GM19467 (cell line): Measurements from ENCODE around the gene PPARD.
"Not testable (repeated sequence)": the region's sequence is repeated elsewhere in the genome, so short reads cannot be mapped to it uniquely, and the experiment has no call there.

Source experiments
- ATAC-seq: cut with Tn5 transposase; IDR thresholded peaks from one replicate; pipeline ENCODE4 v1.9.1; 2021; ENCODE audit warnings: mild to moderate bottlenecking, moderate library complexity; ENCODE audit not compliant: unreplicated experiment

Gene PPARD

DNA sequence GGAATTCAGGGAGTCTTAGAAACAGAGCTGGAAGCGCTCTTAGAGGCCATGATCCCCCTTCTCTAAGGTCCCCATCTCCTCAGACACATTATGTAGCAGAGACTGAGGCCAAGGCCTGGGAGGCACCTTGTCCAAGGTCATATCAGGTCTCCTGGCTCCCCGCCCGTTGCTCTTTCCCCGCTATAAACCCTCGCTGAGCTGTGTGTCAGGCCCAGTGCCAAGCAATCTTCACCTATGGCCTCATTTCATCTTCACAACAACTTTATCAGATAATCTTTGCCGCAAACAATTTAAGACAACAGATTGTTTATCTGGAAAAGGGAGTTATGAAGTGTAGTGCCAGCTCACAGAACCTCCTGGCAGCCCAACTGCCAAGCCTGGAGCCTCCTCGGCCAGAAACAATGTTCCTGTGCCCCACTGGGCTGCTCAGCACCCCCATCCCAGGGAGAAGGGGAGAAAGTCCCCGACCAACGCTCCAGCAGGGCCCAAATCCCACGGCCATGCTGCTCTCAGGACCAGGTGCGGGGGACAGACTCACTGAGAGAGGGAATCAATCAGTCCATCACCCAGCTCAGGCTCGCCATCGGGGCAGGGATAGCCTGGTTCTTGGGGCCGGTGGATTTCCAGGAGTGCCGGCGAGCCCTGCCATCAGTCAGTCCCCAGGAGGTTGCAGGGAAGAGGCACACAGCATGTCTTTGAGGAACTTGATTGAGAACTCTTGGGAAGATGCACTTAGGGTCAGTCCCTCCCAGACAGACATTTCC is 92.9 kb downstream of the PPARD start:
- no peak for ATAC-seq

DNA sequence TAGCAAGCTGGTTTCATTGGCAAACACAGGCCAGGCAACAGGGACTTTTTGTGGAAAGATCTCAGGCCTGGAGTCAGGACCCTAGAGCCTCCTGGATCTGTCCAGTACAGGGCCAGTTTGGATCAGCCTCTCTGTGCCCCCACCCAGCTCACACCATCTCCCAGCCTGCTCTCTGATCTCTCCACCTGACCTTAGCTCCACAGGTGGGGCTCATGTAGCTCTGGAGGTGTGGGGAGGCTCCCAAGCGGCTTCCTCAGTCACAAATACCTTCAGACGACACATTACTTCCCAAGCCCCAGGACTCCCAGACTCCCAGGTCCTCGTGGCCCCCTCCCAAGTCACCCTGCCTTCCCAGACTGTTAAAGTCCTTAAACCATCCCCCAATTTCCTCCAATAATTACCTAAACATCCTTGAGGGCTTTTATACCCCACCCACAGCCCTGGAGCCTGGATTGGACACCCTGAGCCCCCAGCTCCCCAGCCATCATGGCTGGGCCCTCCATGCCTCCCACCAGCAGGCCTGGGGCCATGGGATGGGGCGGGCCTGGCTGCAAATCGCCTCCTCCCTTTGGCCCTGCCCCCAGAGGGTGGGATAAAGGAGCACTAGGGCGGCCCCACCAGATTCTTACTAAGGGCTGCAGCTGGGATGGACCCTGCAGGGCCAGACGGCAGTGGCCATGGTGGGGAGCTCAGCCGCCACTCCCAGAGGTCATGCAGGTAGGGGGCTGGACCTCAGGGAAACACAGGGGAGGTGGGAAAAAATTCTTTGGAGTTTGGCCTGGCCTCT is 93.9 kb downstream of the PPARD start:
- ATAC-seq, result no peak

DNA sequence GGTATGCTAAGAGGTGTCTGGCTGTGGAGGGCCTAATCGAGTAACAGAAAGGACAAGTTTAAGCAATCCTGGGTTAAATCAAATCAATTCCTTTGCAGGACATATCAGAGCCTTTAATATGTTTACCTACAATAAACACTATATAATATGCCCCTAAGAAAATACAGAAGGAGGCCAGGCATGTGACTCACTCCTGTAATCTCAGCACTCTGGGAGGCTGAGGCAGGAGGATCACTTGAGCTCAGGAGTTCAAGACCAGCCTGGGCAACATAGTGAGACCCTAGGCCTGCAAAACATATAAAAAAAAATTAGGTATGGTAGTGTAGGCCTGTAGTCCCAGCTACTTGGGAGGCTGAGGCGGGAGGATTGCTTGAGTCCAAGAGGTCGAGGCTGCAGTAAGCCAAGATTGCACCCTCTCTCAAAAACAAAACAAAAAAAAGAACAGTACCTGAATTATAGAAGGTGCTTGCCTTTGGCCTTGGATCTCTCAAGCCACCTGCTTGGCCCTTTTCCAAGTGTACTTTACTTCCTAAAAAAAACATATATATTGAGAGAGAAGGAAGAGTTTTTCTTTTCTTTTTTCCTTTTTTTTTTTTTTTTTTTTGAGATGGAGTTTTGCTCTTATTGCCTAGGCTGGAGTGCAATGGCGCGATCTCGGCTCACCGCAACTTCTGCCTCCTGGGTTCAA is 96.2 kb downstream of the PPARD start:
- not testable (repeated sequence) for ATAC-seq

DNA sequence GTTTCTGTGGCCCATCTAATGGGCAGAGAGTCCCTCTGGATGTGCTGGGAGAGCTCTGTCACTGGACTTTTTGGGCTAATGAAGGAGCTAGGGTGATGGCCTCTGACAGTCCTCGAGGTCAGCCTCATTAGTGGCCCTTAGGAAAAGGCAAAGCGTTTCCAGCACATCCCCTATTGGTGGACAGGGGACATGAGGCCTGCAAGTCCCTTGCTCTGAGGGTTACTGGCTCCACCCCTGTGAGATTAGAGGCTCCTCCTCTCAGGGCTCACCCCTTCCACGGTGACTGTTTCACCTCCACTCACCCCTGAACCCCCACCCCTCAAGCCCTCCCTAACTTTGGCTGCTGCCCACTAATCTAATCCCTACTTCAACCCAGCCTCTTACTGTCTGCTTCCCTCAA is 97.0 kb downstream of the PPARD start:
- no peak for ATAC-seq

DNA sequence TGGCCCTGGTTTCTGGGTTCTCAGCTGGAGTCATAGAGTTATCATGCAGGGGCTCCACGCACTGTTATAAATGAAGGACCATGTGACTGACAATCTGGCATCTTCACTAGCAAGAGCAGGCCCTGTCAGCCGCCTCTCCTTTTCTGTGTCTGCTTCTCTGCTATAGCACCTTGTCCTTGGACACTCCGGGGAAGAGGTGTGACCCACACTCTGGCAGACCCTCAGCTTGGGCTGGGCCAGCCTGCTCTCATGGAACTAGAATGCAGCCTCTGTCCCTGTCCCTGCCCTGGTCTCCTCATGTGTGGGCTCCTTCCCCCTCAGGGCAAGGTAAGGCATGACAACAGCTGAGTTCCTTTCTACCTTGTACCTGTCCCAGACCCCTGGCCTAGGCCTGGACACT is 98.8 kb downstream of the PPARD start:
- ATAC-seq, result no peak

DNA sequence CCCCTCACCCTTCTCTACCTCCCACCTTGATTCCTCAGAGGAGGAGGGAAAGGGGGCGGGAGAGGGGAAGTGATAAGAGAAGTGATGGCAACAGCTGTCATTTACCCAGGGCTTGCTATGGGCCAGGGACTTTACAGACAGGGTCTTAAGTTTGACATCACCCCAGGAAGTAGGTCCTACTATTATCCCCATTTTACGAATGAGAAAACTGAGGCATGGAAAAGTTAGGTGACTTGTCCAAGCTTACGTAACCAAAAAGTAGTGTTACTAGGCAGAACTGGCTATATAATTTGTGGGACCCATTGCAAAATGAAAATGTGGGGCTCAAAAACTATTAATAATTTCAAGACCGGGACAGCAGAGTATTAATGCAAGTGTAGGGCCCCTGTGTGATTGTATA is 99.3 kb downstream of the PPARD start:
- no peak for ATAC-seq

DNA sequence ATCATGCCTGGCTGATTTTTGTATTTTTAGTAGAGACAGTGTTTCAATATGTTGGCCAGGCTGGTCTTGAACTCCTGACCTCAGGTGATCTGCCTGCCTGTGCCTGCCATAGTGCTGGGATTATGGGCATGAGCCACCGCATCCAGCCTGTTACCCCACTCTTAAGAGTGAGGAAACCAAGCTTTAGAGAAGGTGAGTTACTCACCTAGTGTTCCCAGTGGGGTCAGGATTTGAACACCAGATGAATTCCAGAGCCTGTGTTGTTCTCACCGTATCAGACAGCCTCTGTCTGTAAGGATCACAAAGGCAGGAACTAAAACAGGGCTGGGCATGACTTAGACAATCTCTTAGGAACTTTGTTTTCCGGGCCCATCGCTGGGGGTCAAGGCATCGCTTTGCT is 100.3 kb downstream of the PPARD start:
- no peak for ATAC-seq

DNA sequence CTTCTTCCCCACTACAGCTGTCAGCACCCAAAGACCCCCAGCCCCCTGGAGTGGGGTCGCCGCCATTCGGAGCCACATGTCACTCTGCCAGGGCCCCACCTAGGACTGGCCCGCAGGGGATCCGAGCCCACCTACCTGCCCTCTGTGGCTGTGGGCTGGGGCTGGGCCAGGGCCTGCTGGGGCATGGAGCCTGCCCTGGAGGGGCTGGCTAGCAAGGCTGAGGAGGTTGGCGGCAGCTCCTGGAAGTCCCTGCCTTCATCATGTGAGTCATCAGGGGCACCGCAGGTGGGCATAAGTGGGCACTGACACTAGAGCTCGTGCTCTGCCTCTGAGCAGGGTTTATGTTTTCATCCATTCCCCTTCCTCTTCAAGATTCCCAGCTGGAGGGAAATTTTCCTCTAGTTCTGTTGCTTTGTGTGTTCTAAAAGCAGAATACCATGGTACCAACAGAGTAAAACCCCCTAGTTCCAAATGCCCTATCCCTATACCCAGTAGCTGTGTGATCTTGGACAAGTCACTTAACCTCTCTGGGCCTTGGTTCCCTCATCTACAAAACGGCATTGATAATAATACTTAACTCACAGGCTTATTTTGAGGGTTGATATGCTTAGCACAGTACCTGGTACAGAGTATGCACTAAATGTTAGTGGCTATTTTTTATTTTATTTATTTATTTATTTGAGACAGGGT is 101.1 kb downstream of the PPARD start:
- no peak for ATAC-seq

DNA sequence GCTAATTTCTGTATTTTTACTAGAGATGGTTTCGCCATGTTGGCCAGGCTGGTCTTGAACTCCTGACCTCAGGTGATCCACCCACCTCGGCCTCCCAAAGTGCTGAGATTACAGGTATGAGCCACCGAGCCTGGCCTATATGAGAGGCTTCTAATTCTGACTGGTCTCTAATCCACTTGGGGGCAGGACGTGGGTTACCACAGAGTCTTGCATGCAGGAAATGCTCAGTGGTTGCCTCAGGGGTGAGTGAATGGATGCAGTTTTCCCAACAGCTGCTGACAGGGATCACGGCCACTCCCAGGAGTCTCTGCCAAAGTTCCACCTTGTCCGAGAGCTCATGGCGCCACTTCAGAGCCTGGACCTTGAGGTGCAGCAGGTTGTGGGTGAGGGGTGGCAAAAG is 103.3 kb downstream of the PPARD start:
- no peak for ATAC-seq

DNA sequence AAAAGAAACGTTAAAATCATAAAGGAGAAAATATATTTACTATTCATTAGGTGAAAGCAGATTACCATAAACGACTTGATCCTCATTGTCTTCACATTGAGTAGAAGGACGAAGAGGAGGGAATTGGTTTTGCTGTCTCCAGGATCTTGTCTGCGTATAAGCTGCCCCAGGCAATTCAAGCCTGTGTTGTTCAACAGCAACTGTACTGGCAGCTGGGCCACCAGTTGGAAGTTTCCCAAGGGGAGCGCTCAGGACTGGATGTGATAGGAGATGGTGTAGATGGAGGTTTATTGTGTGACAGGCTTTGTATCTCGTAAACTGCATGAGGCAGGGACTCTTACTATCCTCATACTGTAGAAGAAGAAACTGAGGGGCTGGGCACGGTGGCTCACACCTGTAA is 105.8 kb downstream of the PPARD start:
- no peak for ATAC-seq

DNA sequence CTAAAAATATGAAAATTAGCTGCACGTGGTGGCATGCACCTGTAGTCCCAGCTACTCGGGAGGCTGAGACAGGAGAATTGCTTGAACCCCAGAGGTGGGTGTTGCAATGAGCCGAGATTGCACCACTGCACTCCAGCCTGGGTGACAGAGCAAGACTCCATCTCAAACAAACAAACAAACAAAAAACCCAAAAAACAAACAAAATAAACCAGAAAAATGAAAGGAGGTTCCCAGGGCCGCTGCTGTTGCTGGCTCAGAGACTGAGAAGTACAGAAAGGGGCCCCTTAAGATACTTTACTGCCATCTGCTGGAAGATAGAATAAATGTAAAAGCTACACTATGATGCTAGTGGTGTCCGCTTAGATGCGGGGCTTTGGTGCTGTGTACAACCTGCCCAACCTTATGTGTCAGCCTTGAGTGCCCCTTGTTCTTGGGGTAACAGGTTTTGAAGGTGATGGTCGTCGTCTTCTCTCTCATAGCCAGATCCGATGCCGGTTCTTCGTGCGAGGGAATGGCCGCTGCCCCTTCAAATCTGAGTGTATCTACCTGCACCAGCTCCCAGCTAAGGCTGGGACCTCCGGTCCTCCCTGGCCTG is 107.0 kb downstream of the PPARD start:
- no peak for ATAC-seq

DNA sequence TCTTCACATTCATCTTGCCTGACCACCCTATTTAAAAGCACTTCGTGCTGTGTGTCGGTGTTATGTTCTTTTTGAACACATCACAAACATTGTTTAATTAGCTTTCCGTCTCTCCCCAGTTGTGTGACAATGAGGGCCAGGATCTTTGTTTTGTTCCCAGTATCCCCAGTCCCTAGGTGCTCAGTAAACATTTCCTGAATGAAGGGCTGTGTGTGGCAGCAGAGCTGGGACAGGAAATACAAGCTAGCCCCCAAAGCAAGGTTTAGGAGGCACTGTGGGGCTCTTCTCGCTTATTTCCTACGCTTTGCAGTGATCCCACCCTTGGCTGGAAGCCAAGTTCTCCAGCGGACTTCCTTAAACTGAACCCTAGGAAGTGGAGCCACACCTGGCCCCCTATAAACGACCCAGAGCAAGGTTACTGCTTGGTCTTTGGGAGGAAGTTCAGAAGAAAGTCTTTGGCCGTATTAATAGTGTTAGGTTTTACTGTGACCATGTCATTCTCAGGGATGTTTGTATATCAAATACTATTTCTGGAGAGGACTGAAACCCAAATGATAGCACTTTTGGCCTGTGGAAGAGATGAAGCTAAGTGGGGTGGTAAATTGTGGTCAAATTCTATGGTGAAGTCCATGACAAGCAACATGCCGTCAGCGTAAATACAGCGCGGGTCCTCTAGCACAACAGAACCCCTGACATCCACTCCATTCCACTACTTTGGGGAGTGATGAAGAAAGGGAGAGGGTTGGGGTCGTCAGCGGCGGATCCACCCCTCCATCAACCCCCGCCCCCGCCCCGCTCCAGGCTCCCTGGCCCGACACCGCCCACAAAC is 109.2 kb downstream of the PPARD start:
- no peak for ATAC-seq

- ATAC-seq, result peak; percentile 90
Observed at GRCh38 chr6:35452183-35453090, 110.1 kb downstream of the PPARD start, which contains the start of gene FANCE. TSS of gene FANCE (plus strand) at chr6:35452338. CDS start at chr6:35452546, 208 bp downstream.

- ATAC-seq, result no peak
Observed at GRCh38 chr6:35453236-35453635, 110.9 kb downstream of the PPARD start.

GRCh38 chr6:35454391-35455110 is 112.2 kb downstream of the PPARD start:
- no peak for ATAC-seq

DNA sequence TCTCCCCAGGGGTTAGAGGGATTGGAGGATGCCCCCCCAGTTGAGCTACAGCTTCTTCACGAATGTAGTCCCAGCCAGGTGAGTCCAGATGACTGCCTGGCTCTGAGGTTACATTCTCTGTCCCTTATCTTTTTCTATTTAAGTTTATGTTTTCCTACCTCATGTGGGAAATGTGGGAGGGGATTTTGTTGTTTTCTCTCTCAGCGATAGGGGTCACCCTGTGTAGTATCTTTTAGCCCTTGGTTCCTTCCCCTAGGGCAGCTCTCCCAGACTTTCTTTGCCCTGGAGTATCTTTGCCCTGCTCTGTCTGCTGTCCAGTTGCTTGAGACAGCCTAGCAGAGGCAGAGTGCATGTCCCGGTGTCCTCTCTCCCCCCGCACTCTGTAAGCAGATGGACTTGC is 115.5 kb downstream of the PPARD start:
- ATAC-seq, result no peak

DNA sequence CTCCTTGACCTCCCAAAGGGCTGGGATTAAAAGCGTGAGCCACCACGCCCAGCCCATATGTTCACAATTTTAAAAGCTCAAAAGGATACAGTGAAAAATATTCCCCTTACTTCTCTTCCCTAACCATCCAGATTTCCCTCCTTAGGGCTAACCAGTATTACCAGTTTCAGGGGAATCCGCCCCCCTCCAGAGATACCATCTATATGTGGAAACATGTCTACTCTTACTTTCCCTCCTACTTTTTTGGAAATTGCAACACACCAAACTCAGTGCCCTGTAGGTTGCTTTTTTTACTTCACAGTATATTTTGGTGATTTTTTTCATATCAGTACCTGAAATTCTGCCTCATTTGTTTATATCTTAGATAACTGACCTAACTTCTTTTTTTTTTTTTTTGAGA is 118.9 kb downstream of the PPARD start:
- no peak for ATAC-seq

DNA sequence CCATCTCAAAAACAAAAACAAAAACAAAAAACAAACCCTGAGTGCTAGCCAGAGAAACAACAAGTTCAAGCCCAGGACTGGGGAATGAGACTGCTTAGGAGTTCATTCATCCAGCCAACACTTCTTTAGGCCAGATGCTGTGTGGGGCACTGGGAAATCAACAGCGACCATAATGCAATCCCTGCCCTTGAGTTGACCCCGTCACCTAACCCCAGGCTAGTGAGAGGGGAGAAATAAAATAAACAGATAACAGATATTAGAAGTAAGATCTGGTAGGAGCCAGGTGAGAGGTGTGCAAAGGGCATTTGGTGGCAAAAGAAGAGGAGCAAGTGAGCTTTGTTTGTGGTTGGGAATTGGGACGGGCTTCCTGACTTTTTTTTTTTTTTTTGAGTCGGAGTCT is 120.9 kb downstream of the PPARD start:
- no peak for ATAC-seq
